HEK293T (cell line): ENCODE data around the gene PNPO.

ENCODE experiments used
- CTCF ChIA-PET: fragments of 350-600 bp; formaldehyde crosslinking; extraction: SDS; loops from one replicate; lab custom pipeline; 2021; ENCODE audit warnings: antibody characterized with exemption, inconsistent platforms; lab: Yijun Ruan, JAX
- POLR2A ChIA-PET: fragments of 350-600 bp; formaldehyde crosslinking; extraction: SDS; loops from one replicate; lab custom pipeline; 2020; ENCODE audit warnings: antibody characterized with exemption, inconsistent platforms; lab: Yijun Ruan, JAX
- DNase-seq: peaks from one replicate; pipeline ENCODE4 v3.0.0; 2012; ENCODE audit warnings: mixed read lengths; ENCODE audit errors: extremely low spot score
- ARNT ChIP-seq: fragments of 450-650 bp; IDR thresholded peaks from 2 replicates; pipeline ENCODE4 v1.6.1; 2017; ENCODE audit warnings: mild to moderate bottlenecking
- BHLHE40 ChIP-seq: fragments of 450-650 bp; IDR thresholded peaks from 2 replicates; pipeline ENCODE4 v1.6.1; 2016; ENCODE audit warnings: mild to moderate bottlenecking, moderate library complexity, borderline replicate concordance
- CTBP1 ChIP-seq: fragments of 450-650 bp; IDR thresholded peaks from 2 replicates; pipeline ENCODE4 v1.6.1; 2016; ENCODE audit warnings: borderline replicate concordance
- ELF4 ChIP-seq: fragments of 450-650 bp; IDR thresholded peaks from 2 replicates; pipeline ENCODE4 v1.6.1; 2017; ENCODE audit warnings: antibody characterized with exemption
- FOXA1 ChIP-seq: fragments of 450-650 bp; IDR thresholded peaks from 2 replicates; pipeline ENCODE4 v1.6.1; 2016; ENCODE audit warnings: mild to moderate bottlenecking
- FOXK2 ChIP-seq: fragments of 450-650 bp; IDR thresholded peaks from 2 replicates; pipeline ENCODE4 v1.6.1; 2016; ENCODE audit warnings: mild to moderate bottlenecking
- FOXM1 ChIP-seq: fragments of 450-650 bp; IDR thresholded peaks from 2 replicates; pipeline ENCODE4 v1.6.1; 2017; ENCODE audit warnings: mild to moderate bottlenecking, borderline replicate concordance
- HDGF ChIP-seq: fragments of 450-650 bp; IDR thresholded peaks from 2 replicates; pipeline ENCODE4 v1.6.1; 2017; ENCODE audit warnings: antibody characterized with exemption, borderline replicate concordance
- L3MBTL2 ChIP-seq: fragments of 450-650 bp; conservative IDR thresholded peaks from 2 replicates; pipeline ENCODE4 v1.6.1; 2016; ENCODE audit warnings: mild to moderate bottlenecking
- LEF1 ChIP-seq: fragments of 450-650 bp; IDR thresholded peaks from 2 replicates; pipeline ENCODE4 v1.6.1; 2017; ENCODE audit warnings: mild to moderate bottlenecking, borderline replicate concordance
- NFRKB ChIP-seq: fragments of 450-650 bp; IDR thresholded peaks from 2 replicates; pipeline ENCODE4 v1.6.1; 2016; ENCODE audit warnings: mild to moderate bottlenecking, moderate library complexity
- SP1 ChIP-seq: fragments of 450-650 bp; IDR thresholded peaks from 2 replicates; pipeline ENCODE4 v1.6.1; 2017
- SUZ12 ChIP-seq: fragments of 450-650 bp; IDR thresholded peaks from 2 replicates; pipeline ENCODE4 v1.6.1; 2016; ENCODE audit warnings: mild to moderate bottlenecking
- TARDBP ChIP-seq: fragments of 450-650 bp; IDR thresholded peaks from 2 replicates; pipeline ENCODE4 v1.6.1; 2016
- ZNF384 ChIP-seq: fragments of 450-650 bp; IDR thresholded peaks from 2 replicates; pipeline ENCODE4 v1.6.1; 2016
- TF ChIP-seq, protein P1 (sequence below): fragments of 450-650 bp; IDR thresholded peaks from 2 replicates; pipeline ENCODE4 v1.6.1; 2016

PNPO gene

DNA sequence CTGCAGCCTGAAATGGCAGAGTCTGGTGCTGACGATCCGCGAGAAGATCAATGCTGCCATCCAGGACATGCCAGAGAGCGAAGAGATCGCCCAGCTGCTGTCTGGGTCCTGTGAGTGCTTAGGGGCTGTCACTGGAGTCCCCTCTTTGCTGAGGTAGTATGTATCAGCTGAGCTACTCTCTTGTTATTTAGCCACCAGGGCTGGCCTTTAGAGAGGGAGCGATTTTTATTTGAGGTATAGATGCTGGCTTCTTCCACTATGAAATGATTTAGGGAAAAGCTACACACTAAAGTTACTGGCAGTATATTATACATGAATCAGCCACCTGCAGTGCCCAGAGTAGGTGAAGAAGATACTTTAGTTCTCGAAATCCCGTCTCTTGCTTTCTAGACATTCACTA, 32.2 kb downstream of the PNPO start:
- CTCF ChIA-PET, result interaction anchor here (1.2 kb wide), 1 partner anchor 10 kb away, joined by 3 read pairs; no protein-coding TSS in a partner anchor
- DNase-seq, result no peak
- POLR2A ChIA-PET, result no interaction called here
- TF ChIP-seq FOXA1 (no peak), SUZ12 (no peak), SP1 (no peak), TARDBP (no peak), BHLHE40 (no peak), ARNT (no peak), FOXM1 (no peak), ZNF384 (no peak), NFRKB (no peak), HDGF (no peak), L3MBTL2 (no peak), CTBP1 (no peak), ELF4 (no peak)
- TF ChIP-seq, protein P1, sequence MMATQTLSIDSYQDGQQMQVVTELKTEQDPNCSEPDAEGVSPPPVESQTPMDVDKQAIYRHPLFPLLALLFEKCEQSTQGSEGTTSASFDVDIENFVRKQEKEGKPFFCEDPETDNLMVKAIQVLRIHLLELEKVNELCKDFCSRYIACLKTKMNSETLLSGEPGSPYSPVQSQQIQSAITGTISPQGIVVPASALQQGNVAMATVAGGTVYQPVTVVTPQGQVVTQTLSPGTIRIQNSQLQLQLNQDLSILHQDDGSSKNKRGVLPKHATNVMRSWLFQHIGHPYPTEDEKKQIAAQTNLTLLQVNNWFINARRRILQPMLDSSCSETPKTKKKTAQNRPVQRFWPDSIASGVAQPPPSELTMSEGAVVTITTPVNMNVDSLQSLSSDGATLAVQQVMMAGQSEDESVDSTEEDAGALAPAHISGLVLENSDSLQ, result no peak

DNA sequence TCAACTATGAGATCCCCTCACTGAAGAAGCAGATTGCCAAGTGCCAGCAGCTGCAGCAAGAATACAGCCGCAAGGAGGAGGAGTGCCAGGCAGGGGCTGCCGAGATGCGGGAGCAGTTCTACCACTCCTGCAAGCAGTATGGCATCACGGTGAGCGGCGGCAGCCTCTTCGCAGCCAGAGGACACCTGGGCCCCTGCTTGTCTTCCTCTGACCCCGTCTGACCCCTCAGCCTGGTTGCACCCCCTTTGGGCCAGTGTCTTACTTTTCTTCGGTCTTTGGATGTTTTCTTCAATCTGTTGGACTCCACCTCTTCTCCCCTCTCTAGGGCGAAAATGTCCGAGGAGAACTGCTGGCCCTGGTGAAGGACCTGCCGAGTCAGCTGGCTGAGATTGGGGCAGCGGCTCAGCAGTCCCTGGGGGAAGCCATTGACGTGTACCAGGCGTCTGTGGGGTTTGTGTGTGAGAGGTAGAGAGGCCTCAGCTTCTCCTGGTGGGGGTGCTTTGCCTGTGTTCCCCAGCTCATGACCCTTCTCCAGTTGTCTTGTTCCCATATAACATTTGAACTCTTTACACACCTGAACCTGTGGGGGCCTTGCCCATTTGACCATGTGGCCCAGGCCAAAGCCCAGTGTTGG, 33.9 kb downstream of the PNPO start:
- ChIA-PET POLR2A (interaction anchor here (1.2 to 1.4 kb wide), 2 partner anchors 9 to 38 kb away, joined by 3 to 4 read pairs; no protein-coding TSS in a partner anchor), CTCF (interaction anchor here (2.4 kb wide), 1 partner anchor 43 kb away, joined by 11 read pairs; no protein-coding TSS in a partner anchor)
- no peak for DNase-seq
- TF ChIP-seq NFRKB (no peak), TARDBP (no peak), FOXA1 (no peak), ZNF384 (no peak), L3MBTL2 (no peak), ELF4 (no peak), SUZ12 (no peak), ARNT (no peak)
- TF ChIP-seq, protein P1, result no peak

DNA sequence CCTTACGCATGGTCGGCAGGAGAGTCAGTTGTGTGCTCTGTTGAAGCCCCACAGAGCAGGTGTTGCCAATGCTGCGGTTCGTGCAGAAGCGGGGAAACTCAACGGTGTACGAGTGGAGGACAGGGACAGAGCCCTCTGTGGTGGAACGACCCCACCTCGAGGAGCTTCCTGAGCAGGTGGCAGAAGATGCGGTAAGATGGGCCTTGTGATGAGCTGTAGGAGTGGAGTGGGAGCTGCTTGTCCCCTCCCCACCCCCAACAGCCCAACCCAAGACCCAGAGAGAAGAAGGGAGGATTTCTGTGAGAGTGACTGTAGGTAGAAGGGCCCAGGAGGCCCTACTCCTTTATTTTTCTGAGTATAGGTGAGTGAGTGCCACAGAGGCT, 34.4 kb downstream of the PNPO start:
- no peak for TF ChIP-seq FOXK2
- ChIA-PET POLR2A (interaction anchor here (0.7 to 1.4 kb wide), 3 partner anchors 9 to 38 kb away, joined by 3 to 4 read pairs (median 3); no protein-coding TSS in a partner anchor), CTCF (interaction anchor here (0.6 to 2.4 kb wide), 4 partner anchors 39 to 85 kb away, joined by 4 to 11 read pairs (median 6); no protein-coding TSS in a partner anchor)
- DNase-seq, result no peak

DNA sequence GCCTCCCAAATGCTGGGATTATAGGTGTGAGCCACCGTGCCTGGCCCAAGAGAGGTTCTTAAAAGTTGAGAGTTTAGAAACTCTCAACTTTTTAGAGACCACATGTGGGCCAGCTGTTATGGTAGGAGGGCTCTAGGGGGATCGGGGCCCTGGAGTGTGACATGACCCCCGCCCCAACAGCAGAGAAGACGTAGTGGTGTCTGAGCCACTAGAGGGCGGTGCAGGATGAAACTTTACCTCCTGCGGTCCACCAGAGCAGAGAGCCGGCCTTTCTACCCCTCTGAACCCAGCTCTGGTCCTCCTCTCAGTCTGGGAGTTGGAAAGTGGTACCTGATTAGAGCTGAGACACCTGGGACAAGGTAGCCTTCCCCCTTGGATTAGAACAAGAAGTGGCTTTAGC, 37.0 kb downstream of the PNPO start:
- TF ChIP-seq FOXA1 (no peak), ARNT (no peak), ELF4 (no peak), L3MBTL2 (no peak), SP1 (no peak), SUZ12 (no peak)
- TF ChIP-seq, protein P1, result no peak
- ChIA-PET POLR2A (interaction anchor here (0.7 to 1.2 kb wide), 2 partner anchors 37 to 43 kb away, joined by 3 to 4 read pairs; partner anchors contain the start of gene PNPO), CTCF (interaction anchor here (0.6 to 1.9 kb wide), 10 partner anchors 9 to 371 kb away, joined by 3 to 35 read pairs (median 5); no protein-coding TSS in a partner anchor)
- peak; percentile 83 for DNase-seq

DNA sequence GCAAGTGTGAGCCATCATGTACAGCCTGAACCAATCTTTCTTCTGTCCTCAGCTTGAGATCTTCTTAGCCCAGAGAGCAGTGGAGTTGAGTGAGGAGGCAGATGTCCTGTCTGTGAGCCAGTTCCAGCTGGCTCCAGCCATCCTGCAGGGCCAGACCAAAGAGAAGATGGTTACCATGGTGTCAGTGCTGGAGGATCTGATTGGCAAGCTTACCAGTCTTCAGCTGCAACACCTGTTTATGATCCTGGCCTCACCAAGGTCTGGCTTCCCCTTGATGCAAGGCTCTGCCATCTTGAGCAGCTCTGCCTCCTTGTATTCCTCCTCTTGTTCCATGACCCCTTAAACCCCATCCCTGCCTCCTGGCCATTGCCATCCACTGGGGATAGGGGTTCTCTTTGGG, 39.2 kb downstream of the PNPO start:
- POLR2A ChIA-PET, result interaction anchor here (0.9 to 2.0 kb wide), 2 partner anchors 10 to 31 kb away, joined by 4 to 9 read pairs; partner anchors contain the start of gene CDK5RAP3

DNA sequence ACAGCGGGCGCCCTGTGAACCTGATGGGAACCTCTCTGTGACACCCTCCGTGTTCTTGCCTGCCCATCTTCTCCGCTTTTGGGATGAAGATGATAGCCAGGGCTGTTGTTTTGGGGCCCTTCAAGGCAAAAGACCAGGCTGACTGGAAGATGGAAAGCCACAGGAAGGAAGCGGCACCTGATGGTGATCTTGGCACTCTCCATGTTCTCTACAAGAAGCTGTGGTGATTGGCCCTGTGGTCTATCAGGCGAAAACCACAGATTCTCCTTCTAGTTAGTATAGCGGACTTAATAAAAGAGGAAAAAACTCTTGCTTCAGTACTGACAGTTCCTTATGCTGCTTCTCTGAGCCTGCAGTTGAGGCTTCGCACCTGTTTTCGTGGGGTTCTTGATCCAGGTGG, 40.1 kb downstream of the PNPO start:
- no peak for DNase-seq
- ChIA-PET CTCF (interaction anchor here (1.4 kb wide), 1 partner anchor 37 kb away, joined by 7 read pairs; no protein-coding TSS in a partner anchor), POLR2A (interaction anchor here (2.0 kb wide), 1 partner anchor 11 kb away, joined by 9 read pairs; the partner anchor contains the start of gene CDK5RAP3)
- TF ChIP-seq TARDBP, result no peak
- TF ChIP-seq BHLHE40, result no peak
- no peak for TF ChIP-seq ARNT
- no peak for TF ChIP-seq LEF1
- no peak for TF ChIP-seq L3MBTL2
- TF ChIP-seq SUZ12, result no peak
- TF ChIP-seq SP1, result no peak
- no peak for TF ChIP-seq ZNF384
- TF ChIP-seq HDGF, result no peak

More for the DNA sequence above, 39.2 kb downstream of the PNPO start:
- no peak for TF ChIP-seq SP1
- no peak for TF ChIP-seq L3MBTL2
- CTCF ChIA-PET, result interaction anchor here (1.4 kb wide), 1 partner anchor 38 kb away, joined by 7 read pairs; no protein-coding TSS in a partner anchor
- no peak for DNase-seq
